Tibial nerve (tissue), 4 donors: ENCODE data around the gene CILP2. TPM values are rescaled to one million over a fixed set of nuclear protein-coding genes. Genes with fewer than 3 reads are reported as not detected.

Experiments
- DNase-seq, 2 donors: peaks; one replicate each; pipeline ENCODE4 v3.0.0-alpha.2; 2019; ENCODE audit warnings: low spot score in 2 of 2
- H3K27ac ChIP-seq, 4 donors: fragments of 200-600 bp; sonication (generic) in 3 of 4; one replicate each; pipeline ENCODE4 v1.5.1; 2017 to 2019; ENCODE audit warnings: mild to moderate bottlenecking in 1 of 4
- H3K27me3 ChIP-seq, 2 donors: fragments of 200-600 bp; sonication (generic) in 1 of 2; one replicate each; pipeline versions ENCODE4 v1.5.1 to v1.6.0; 2017 to 2019
- H3K36me3 ChIP-seq, 3 donors: fragments of 200-600 bp; sonication (generic); one replicate each; pipeline ENCODE4 v1.5.1; 2018 to 2019
- H3K4me1 ChIP-seq, 4 donors: fragments of 200-600 bp; sonication (generic) in 3 of 4; one replicate each; pipeline ENCODE4 v1.5.1; 2017 to 2019
- H3K4me3 ChIP-seq, 4 donors: fragments of 200-600 bp; sonication (generic) in 3 of 4; one replicate each; pipeline ENCODE4 v1.5.1; 2017 to 2019; ENCODE audit warnings: mild to moderate bottlenecking in 1 of 4, moderate library complexity in 1 of 4
- H3K9me3 ChIP-seq, 4 donors: fragments of 200-600 bp; sonication (generic) in 3 of 4; one replicate each; pipeline ENCODE4 v1.5.1; 2017 to 2019
- CTCF ChIP-seq, 5 experiments: fragments of 200-600 bp in 3 of 5; fragments of 450-650 bp in 2 of 5; sonication (generic) in 3 of 5; IDR thresholded peaks; one replicate each; pipeline ENCODE4 v1.5.1; 2016 to 2019; ENCODE audit warnings: antibody characterized with exemption in 5 of 5, mild to moderate bottlenecking in 3 of 5, moderate library complexity in 2 of 5
- EP300 ChIP-seq, 2 donors: sonication (generic); formaldehyde crosslinking; IDR thresholded peaks; one replicate each; pipeline ENCODE4 v1.6.1; 2017; ENCODE audit warnings: antibody characterized with exemption in 2 of 2, mild to moderate bottlenecking in 1 of 2
- POLR2A ChIP-seq, 2 donors: fragments of 450-650 bp; IDR thresholded peaks; one replicate each; pipeline ENCODE4 v1.6.1; 2017; ENCODE audit warnings: antibody characterized with exemption in 2 of 2, mild to moderate bottlenecking in 2 of 2, moderate library complexity in 2 of 2
- WGBS, 2 donors: methylation state at CpG; one replicate each; pipeline ENCODE4 v1.1.5; 2018; 5-methylcytosine and 5-hydroxymethylcytosine counted together
- total RNA-seq, 4 donors: library from RNA; depleted of rRNA; stranded (reverse); fragments of >200 nt; gene quantifications; one replicate each; pipeline ENCODE4 v1.1.0, GENCODE V29; 2016

Gene CILP2
- total RNA-seq, 4 donors from 2014 or later: 0.20 to 0.66 TPM; not detected in 2

GRCh38 chr19:19495614-19496603, 42.2 kb upstream of the CILP2 start:
- DNase-seq: no peak
- Histone ChIP-seq H3K27ac (no peak overlapping the region), H3K9me3 (no peaks in the 10 kb centered on the region), H3K27me3 (no peaks in the 10 kb centered on the region), H3K4me1 (peaks cover 0 to 8% (median 0%) of the 10 kb centered on the region in 4 donors), H3K4me3 (no peak overlapping the region), H3K36me3 (peaks cover 5 to 92% (median 26%) of the 10 kb centered on the region in 3 donors)
- no peak for TF ChIP-seq EP300 (IDR thresholded peaks at IDR 0.05)
- 89 to 90% methylated on average over 29 to 30 of the region's 30 CpGs for WGBS, 2 donors

GRCh38 chr19:19498255-19498991, 39.6 kb upstream of the CILP2 start:
- no peaks in the 10 kb centered on the region for H3K9me3 ChIP-seq
- 93% methylated on average over 33 of the region's 33 CpGs for WGBS, 2 donors
- no peaks in the 10 kb centered on the region for H3K27me3 ChIP-seq
- peaks cover 8 to 97% (median 50%) of the 10 kb centered on the region in 3 donors for H3K36me3 ChIP-seq
- TF ChIP-seq EP300 (IDR thresholded peaks at IDR 0.05) (no peak), CTCF (IDR thresholded peaks at IDR 0.05) (no peak), POLR2A (IDR thresholded peaks at IDR 0.05) (no peak)
- H3K4me1 ChIP-seq: peaks cover 0 to 7% (median 0%) of the 10 kb centered on the region in 4 donors
- H3K4me3 ChIP-seq: no peak overlapping the region
- H3K27ac ChIP-seq: no peak overlapping the region
- no peak for DNase-seq

GRCh38 chr19:19499272-19499995, 38.6 kb upstream of the CILP2 start:
- H3K36me3 ChIP-seq: peaks cover 8 to 97% (median 44%) of the 10 kb centered on the region in 3 donors
- no peak overlapping the region for H3K4me3 ChIP-seq
- no peaks in the 10 kb centered on the region for H3K27me3 ChIP-seq
- 81 to 85% methylated on average over 16 to 18 of the region's 18 CpGs for WGBS, 2 donors
- DNase-seq: no peak
- no peaks in the 10 kb centered on the region for H3K9me3 ChIP-seq
- H3K27ac ChIP-seq: no peak overlapping the region
- no peaks in the 10 kb centered on the region for H3K4me1 ChIP-seq
- TF ChIP-seq EP300 (IDR thresholded peaks at IDR 0.05): no peak
- TF ChIP-seq CTCF (IDR thresholded peaks at IDR 0.05): no peak
- TF ChIP-seq POLR2A (IDR thresholded peaks at IDR 0.05): no peak

GRCh38 chr19:19500975-19501644, 37.0 kb upstream of the CILP2 start:
- Histone ChIP-seq H3K27me3 (no peaks in the 10 kb centered on the region), H3K4me3 (no peak overlapping the region), H3K4me1 (peaks cover 0 to 1% (median 0%) of the 10 kb centered on the region in 4 donors), H3K27ac (no peak overlapping the region), H3K9me3 (no peaks in the 10 kb centered on the region), H3K36me3 (peaks cover 10 to 100% (median 42%) of the 10 kb centered on the region in 3 donors)
- DNase-seq: no peak
- TF ChIP-seq EP300 (IDR thresholded peaks at IDR 0.05): no peak
- TF ChIP-seq CTCF (IDR thresholded peaks at IDR 0.05): no peak
- TF ChIP-seq POLR2A (IDR thresholded peaks at IDR 0.05): no peak
- WGBS, 2 donors: 85% methylated on average over 21 to 28 of the region's 34 CpGs

GRCh38 chr19:19501798-19502197, 36.3 kb upstream of the CILP2 start:
- WGBS, 2 donors: 85 to 86% methylated on average over 26 of the region's 26 CpGs
- H3K36me3 ChIP-seq: peaks cover 10 to 100% (median 36%) of the 10 kb centered on the region in 3 donors

More at GRCh38 chr19:19501798-19502197, 36.3 kb upstream of the CILP2 start:
- no peak for TF ChIP-seq EP300 (IDR thresholded peaks at IDR 0.05)
- no peak for TF ChIP-seq CTCF (IDR thresholded peaks at IDR 0.05)
- TF ChIP-seq POLR2A (IDR thresholded peaks at IDR 0.05): no peak
- Histone ChIP-seq H3K4me3 (no peak overlapping the region), H3K4me1 (peaks cover 0 to 6% (median 0%) of the 10 kb centered on the region in 4 donors), H3K27me3 (no peaks in the 10 kb centered on the region), H3K27ac (no peak overlapping the region), H3K9me3 (no peaks in the 10 kb centered on the region)
- no peak for DNase-seq
